H1 (cell line): Measurements from ENCODE around the gene SMS. TPM values are rescaled to one million over a fixed set of nuclear protein-coding genes. Genes with fewer than 3 reads are reported as not detected.

ENCODE experiments used
- CTCF ChIA-PET: fragments of 300-600 bp; sonication (Branson Sonifier 250); formaldehyde crosslinking; loops from one replicate; lab custom pipeline; 2021; ENCODE audit not compliant: partially characterized antibody; lab: Charles Lee
- POLR2A ChIA-PET: fragments of 300-600 bp; sonication (Branson Sonifier 250); formaldehyde crosslinking; loops from one replicate; lab custom pipeline; 2021; ENCODE audit warnings: inconsistent platforms; ENCODE audit not compliant: partially characterized antibody; lab: Charles Lee
- DNase-seq, 2 experiments: peaks; one replicate each; pipeline versions ENCODE4 v3.0.0 to v3.0.0-alpha.2; 2010 to 2022; ENCODE audit warnings: low spot score in 2 of 2, low read depth in 1 of 2, mixed read lengths in 1 of 2
- FAIRE-seq: peaks from 2 replicates; lab custom pipeline; 2011; peaks lifted over from hg19 to GRCh38; lab: Jason Lieb, UNC
- H2AFZ ChIP-seq: 2 replicates; pipeline ENCODE4 v1.8.1; 2012; ENCODE audit warnings: low read length, inconsistent platforms
- H2AK5ac ChIP-seq: 2 replicates; pipeline ENCODE4 v1.6.1; 2013; ENCODE audit warnings: low read depth, low read length
- H2BK120ac ChIP-seq: replicated peaks from 2 replicates; pipeline ENCODE3; 2013; ENCODE audit warnings: low read depth, low read length, inconsistent platforms
- H2BK12ac ChIP-seq: 2 replicates; pipeline ENCODE4 v1.6.1; 2013; ENCODE audit warnings: low read depth, low read length
- H2BK15ac ChIP-seq: 2 replicates; pipeline ENCODE4 v1.6.1; 2013; ENCODE audit warnings: low read length
- H2BK20ac ChIP-seq: 2 replicates; pipeline ENCODE4 v1.6.1; 2013; ENCODE audit warnings: low read length
- H2BK5ac ChIP-seq: 2 replicates; pipeline ENCODE4 v1.6.1; 2013; ENCODE audit warnings: low read depth, low read length
- H3K14ac ChIP-seq: 2 replicates; pipeline ENCODE4 v1.6.1; 2013; ENCODE audit warnings: inconsistent platforms; ENCODE audit not compliant: insufficient read length
- H3K18ac ChIP-seq: 2 replicates; pipeline ENCODE4 v1.6.1; 2013; ENCODE audit warnings: low read length; ENCODE audit errors: extremely low read depth
- H3K23ac ChIP-seq: 2 replicates; pipeline ENCODE4 v1.6.1; 2013; ENCODE audit warnings: inconsistent platforms; ENCODE audit not compliant: insufficient read length
- H3K23me2 ChIP-seq: 2 replicates; pipeline ENCODE4 v1.6.1; 2013; ENCODE audit warnings: low read depth, low read length
- H3K27ac ChIP-seq: 2 replicates; pipeline ENCODE4 v1.6.1; 2011; ENCODE audit warnings: low read depth, low read length, inconsistent platforms
- H3K27me3 ChIP-seq, 4 experiments: replicated peaks in 1 of 4; 1 replicate in 1 of 4; 2 replicates in 3 of 4; pipeline versions ENCODE4 v1.6.1 to v1.8.1; 2011 to 2013; ENCODE audit warnings: low read length in 3 of 4, mild to moderate bottlenecking in 3 of 4, inconsistent platforms in 2 of 4, mixed read lengths in 2 of 4, moderate library complexity in 1 of 4; ENCODE audit not compliant: control insufficient read depth in 3 of 4, insufficient read depth in 3 of 4; ENCODE audit errors: extremely low read depth in 1 of 4
- H3K36me3 ChIP-seq, 4 experiments: 2 replicates each; pipeline versions ENCODE4 v1.6.1 to v1.8.1; 2011 to 2013; ENCODE audit warnings: mild to moderate bottlenecking in 4 of 4, low read length in 3 of 4, moderate library complexity in 2 of 4, control low read depth in 1 of 4, inconsistent platforms in 1 of 4; ENCODE audit not compliant: insufficient read depth in 4 of 4, control insufficient read depth in 2 of 4
- H3K4ac ChIP-seq: replicated peaks from 2 replicates; pipeline ENCODE3; 2013; ENCODE audit warnings: low read length, low read depth, mixed read lengths, inconsistent platforms; ENCODE audit not compliant: insufficient read length
- H3K4me1 ChIP-seq, 4 experiments: replicated peaks in 1 of 4; 1 replicate in 1 of 4; 2 replicates in 3 of 4; pipeline versions ENCODE4 v1.6.1 to v1.8.1; 2011 to 2013; ENCODE audit warnings: low read length in 3 of 4, inconsistent platforms in 2 of 4, mixed read lengths in 1 of 4; ENCODE audit not compliant: insufficient read depth in 4 of 4, control insufficient read depth in 3 of 4
- H3K4me2 ChIP-seq, 2 experiments: 2 replicates each; pipeline versions ENCODE4 v1.6.1 to v1.8.1; 2011 to 2013; ENCODE audit warnings: low read depth in 2 of 2, low read length in 2 of 2, control low read depth in 1 of 2, inconsistent platforms in 1 of 2, mild to moderate bottlenecking in 1 of 2; ENCODE audit not compliant: insufficient read depth in 1 of 2
- H3K4me3 ChIP-seq, 4 experiments: fragments of 200-600, 300-600 bp in 1 of 4; sonication (generic), shearing (Covaris generic), sonication (Bioruptor Twin) in 1 of 4; 2 replicates each; pipeline versions ENCODE4 v1.5.1 to v1.8.1; 2011 to 2016; ENCODE audit warnings: low read length in 4 of 4, low read depth in 3 of 4, control low read depth in 2 of 4, inconsistent platforms in 2 of 4, mild to moderate bottlenecking in 2 of 4, mixed read lengths in 1 of 4, moderate library complexity in 1 of 4; ENCODE audit not compliant: insufficient read depth in 2 of 4; ENCODE audit errors: extremely low read depth in 1 of 4
- H3K56ac ChIP-seq: replicated peaks from 2 replicates; pipeline ENCODE3; 2013; ENCODE audit warnings: low read depth, mild to moderate bottlenecking, mixed read lengths, low read length, inconsistent platforms; ENCODE audit not compliant: insufficient read length
- H3K79me1 ChIP-seq: 2 replicates; pipeline ENCODE4 v1.6.1; 2013; ENCODE audit warnings: low read depth, low read length, control low read depth
- H3K79me2 ChIP-seq, 2 experiments: 2 replicates each; pipeline versions ENCODE4 v1.6.1 to v1.8.1; 2012 to 2013; ENCODE audit warnings: low read length in 2 of 2, mild to moderate bottlenecking in 2 of 2, inconsistent platforms in 1 of 2; ENCODE audit not compliant: insufficient read depth in 2 of 2, control insufficient read depth in 1 of 2
- H3K9ac ChIP-seq, 4 experiments: replicated peaks in 1 of 4; 1 replicate in 1 of 4; 2 replicates in 3 of 4; pipeline versions ENCODE4 v1.6.1 to v1.8.1; 2011 to 2013; ENCODE audit warnings: low read depth in 3 of 4, low read length in 3 of 4, control low read depth in 2 of 4, mild to moderate bottlenecking in 2 of 4, moderate library complexity in 2 of 4, inconsistent platforms in 1 of 4; ENCODE audit errors: extremely low read depth in 1 of 4
- H3K9me3 ChIP-seq, 2 experiments: 2 replicates each; pipeline versions ENCODE4 v1.6.1 to v1.8.1; 2012 to 2013; ENCODE audit warnings: mild to moderate bottlenecking in 2 of 2, moderate library complexity in 2 of 2, control low read depth in 1 of 2, inconsistent platforms in 1 of 2, low read depth in 1 of 2, low read length in 1 of 2, mixed read lengths in 1 of 2; ENCODE audit not compliant: insufficient read depth in 2 of 2
- H4K20me1 ChIP-seq, 2 experiments: replicated peaks in 1 of 2; 2 replicates each; pipeline versions ENCODE3 to v1.8.1; 2011 to 2013; ENCODE audit warnings: inconsistent platforms in 2 of 2, low read length in 2 of 2, mild to moderate bottlenecking in 1 of 2; ENCODE audit not compliant: insufficient read depth in 2 of 2, control insufficient read depth in 1 of 2
- H4K5ac ChIP-seq: 2 replicates; pipeline ENCODE4 v1.6.1; 2013; ENCODE audit warnings: low read length, low read depth, mixed read lengths, inconsistent platforms; ENCODE audit not compliant: insufficient read length
- H4K8ac ChIP-seq: 2 replicates; pipeline ENCODE4 v1.8.0; 2013; ENCODE audit warnings: mild to moderate bottlenecking, moderate library complexity, low read length, inconsistent platforms; ENCODE audit not compliant: insufficient read depth; ENCODE audit errors: extremely low read depth
- H4K91ac ChIP-seq: replicated peaks from 2 replicates; pipeline ENCODE3; 2013; ENCODE audit warnings: low read length, mixed read lengths, inconsistent platforms; ENCODE audit not compliant: insufficient read length
- GABPA ChIP-seq: IDR thresholded peaks from 2 replicates; pipeline ENCODE4 v1.6.1; 2011; ENCODE audit warnings: mild to moderate bottlenecking, low read length, moderate library complexity, borderline replicate concordance; ENCODE audit not compliant: insufficient read depth
- polyA plus RNA-seq, 7 experiments: library from polyadenylated mRNA; depleted of rRNA in 3 of 7; stranded (reverse) in 5 of 7; unstranded in 2 of 7; fragments of >200 nt in 5 of 7; fragments of 200-250 nt in 2 of 7; gene quantifications; 1 replicate in 5 of 7; 2 replicates in 1 of 7; 4 replicates in 1 of 7; pipeline versions ENCODE4 v1.2.1 to v1.2.3, GENCODE V29; 2011 to 2013; ENCODE audit warnings: missing spikeins in 2 of 7, mixed read lengths in 2 of 7
- total RNA-seq: library from RNA; stranded (reverse); fragmentation: NEBNext Ultra II Directional; extraction: Animal tissue kit (Norgen Biotek cat#: 25700); gene quantifications from 2 replicates; pipeline ENCODE4 v1.2.1, GENCODE V29; 2021

The SMS gene
- total and polyA plus RNA-seq, 2 of the 8 experiments (the other 6 are each of a cell fraction or from before 2014, with no cell fraction given) = 66.3 to 256 TPM

- no peak overlapping the region for H3K27ac ChIP-seq
- no peak overlapping the region for H2AFZ ChIP-seq
- H3K4me1 ChIP-seq = peaks cover 0 to 14% (median 2%) of the 10 kb centered on the region in 4 experiments; a peak in 5 of 7 replicates
- no peaks in the 10 kb centered on the region for H3K9me3 ChIP-seq
- TF ChIP-seq GABPA = no peak
- FAIRE-seq (no peak), DNase-seq (no peak)
- no peak overlapping the region for H2BK12ac ChIP-seq
- H4K5ac ChIP-seq = no peak overlapping the region
- H3K23me2 ChIP-seq = no peaks in the 10 kb centered on the region
- H3K4me2 ChIP-seq = no peak overlapping the region
- no peak overlapping the region for H3K56ac ChIP-seq
- peaks cover 19 to 93% of the 10 kb centered on the region in 2 experiments; a peak in 3 of 4 replicates for H3K79me2 ChIP-seq
- no peaks in the 10 kb centered on the region for H3K27me3 ChIP-seq
- peaks cover 7 to 23% of the 10 kb centered on the region in 2 experiments for H4K20me1 ChIP-seq
- ChIA-PET POLR2A (no interaction called here), CTCF (interaction anchor here (1.2 to 2.8 kb wide), 3 partner anchors 10 to 29 kb away, joined by 3 to 9 read pairs (median 5); no protein-coding TSS in a partner anchor)
- H2BK5ac ChIP-seq = no peak overlapping the region
- H2BK120ac ChIP-seq = no peak overlapping the region
- no peak overlapping the region for H2BK15ac ChIP-seq
- H3K79me1 ChIP-seq = peaks cover 4% of the 10 kb centered on the region; the same call in 1 of the 2 replicates
- H3K9ac ChIP-seq = no peak overlapping the region
- no peak overlapping the region for H3K23ac ChIP-seq
- H2BK20ac ChIP-seq = no peak overlapping the region
- peaks cover 0 to 2% (median 0%) of the 10 kb centered on the region in 4 experiments; a peak in 2 of 8 replicates for H3K36me3 ChIP-seq
- H4K8ac ChIP-seq = no peak overlapping the region
- H3K18ac ChIP-seq = no peak overlapping the region
- no peak overlapping the region for H3K4ac ChIP-seq
- no peak overlapping the region for H4K91ac ChIP-seq
- H2AK5ac ChIP-seq = no peak overlapping the region
- H3K14ac ChIP-seq = no peak overlapping the region
- no peak overlapping the region for H3K4me3 ChIP-seq
Measured at GRCh38 chrX:21962361-21962760, 21.9 kb downstream of the SMS start.
